ENCODE results near the gene ATF1. TPM values are rescaled to one million over a fixed set of nuclear protein-coding genes. Genes with fewer than 3 reads are reported as not detected.

The ATF1 gene
- total RNA-seq, 1 donor: 29.0 TPM

DNA sequence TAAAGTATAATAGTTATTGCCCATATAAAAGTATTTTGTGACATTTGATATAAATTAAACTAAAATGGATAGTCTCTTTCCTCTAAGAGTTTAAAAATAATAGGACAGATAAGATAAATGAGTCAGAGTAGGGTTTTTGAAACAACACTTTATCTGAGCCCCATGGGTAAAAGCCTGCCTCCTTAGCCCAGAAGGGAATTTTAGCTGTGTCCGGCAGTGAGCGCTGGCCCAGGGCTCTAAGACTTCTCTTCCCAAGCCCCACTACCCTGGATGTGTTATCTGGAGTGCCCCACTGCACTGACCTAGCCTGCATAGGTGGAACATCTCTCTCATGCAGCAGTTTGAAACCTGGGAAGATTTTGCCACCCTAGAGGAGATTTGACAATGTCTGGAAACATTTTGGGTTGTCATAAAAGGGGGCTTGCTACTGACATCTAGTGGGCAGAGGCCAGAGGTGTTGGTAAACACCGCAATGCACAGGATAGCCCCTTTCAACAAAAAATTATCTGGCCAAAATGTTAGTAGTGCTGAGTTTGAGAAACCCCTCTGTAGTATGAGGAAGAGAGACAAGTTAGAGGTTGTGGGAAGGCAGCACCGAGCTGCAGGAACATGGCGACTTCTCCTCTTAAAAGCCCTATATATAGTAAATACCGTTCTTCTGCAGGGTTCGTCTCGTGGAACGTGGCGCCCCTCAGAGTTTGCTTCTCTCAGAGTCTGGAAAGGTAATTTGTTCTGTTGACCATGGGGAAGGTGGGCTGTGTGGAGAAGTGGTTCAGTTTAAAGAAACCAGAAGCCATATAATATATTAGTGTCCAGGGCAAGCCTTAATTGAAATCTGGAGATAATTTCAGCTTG lies 29.3 kb upstream of the ATF1 start:
- peak; percentile 67 for DNase-seq (ENCODE audit: insufficient read length, low spot score, missing footprints)
- no peak overlapping the region for H3K4me3 ChIP-seq (ENCODE audit: insufficient read depth, low read length)
- no peaks in the 10 kb centered on the region for H3K79me2 ChIP-seq (ENCODE audit: insufficient read depth, low read length)
- H2AFZ ChIP-seq (ENCODE audit: low read length): no peak overlapping the region
- no peaks in the 10 kb centered on the region for H3K9me3 ChIP-seq (ENCODE audit: low read depth, low read length)
- H3K4me1 ChIP-seq (ENCODE audit: insufficient read depth, low read length): peaks cover 11% of the 10 kb centered on the region
- H4K20me1 ChIP-seq (ENCODE audit: insufficient read depth, low read length): no peaks in the 10 kb centered on the region
- H3K27ac ChIP-seq (ENCODE audit: low read depth, low read length): no peak overlapping the region
- H3K27me3 ChIP-seq (ENCODE audit: insufficient read depth, low read length): no peaks in the 10 kb centered on the region
- peaks cover 28% of the 10 kb centered on the region for H3K36me3 ChIP-seq (ENCODE audit: insufficient read depth, low read length)
- TF ChIP-seq, protein P1, sequence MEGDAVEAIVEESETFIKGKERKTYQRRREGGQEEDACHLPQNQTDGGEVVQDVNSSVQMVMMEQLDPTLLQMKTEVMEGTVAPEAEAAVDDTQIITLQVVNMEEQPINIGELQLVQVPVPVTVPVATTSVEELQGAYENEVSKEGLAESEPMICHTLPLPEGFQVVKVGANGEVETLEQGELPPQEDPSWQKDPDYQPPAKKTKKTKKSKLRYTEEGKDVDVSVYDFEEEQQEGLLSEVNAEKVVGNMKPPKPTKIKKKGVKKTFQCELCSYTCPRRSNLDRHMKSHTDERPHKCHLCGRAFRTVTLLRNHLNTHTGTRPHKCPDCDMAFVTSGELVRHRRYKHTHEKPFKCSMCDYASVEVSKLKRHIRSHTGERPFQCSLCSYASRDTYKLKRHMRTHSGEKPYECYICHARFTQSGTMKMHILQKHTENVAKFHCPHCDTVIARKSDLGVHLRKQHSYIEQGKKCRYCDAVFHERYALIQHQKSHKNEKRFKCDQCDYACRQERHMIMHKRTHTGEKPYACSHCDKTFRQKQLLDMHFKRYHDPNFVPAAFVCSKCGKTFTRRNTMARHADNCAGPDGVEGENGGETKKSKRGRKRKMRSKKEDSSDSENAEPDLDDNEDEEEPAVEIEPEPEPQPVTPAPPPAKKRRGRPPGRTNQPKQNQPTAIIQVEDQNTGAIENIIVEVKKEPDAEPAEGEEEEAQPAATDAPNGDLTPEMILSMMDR (IDR thresholded peaks at IDR 0.05; ENCODE audit: extremely low read depth, low read depth, low read length): peak; percentile 75
- no peak overlapping the region for H3K4me2 ChIP-seq (ENCODE audit: insufficient read depth, low read length)

DNA sequence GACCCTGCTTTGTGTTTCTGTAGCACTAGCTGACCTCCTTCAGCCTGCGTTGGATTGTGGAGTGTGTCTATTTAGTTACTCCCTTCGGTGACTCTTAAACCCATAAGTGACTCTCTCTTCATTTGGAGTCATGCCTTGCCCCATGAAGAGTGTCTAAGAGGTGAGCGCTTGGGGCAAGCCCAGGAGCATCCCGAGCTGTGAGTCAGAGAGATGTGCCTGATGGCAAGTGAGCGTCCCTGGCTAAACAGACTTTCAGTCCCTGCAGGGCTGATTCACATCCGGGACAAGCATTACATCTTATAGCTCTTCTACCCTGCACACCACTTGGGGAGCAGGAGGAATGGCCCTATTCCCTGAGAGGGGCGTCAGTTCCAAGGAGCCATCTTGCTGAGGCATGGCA lies 24.3 kb upstream of the ATF1 start:
- Histone ChIP-seq H4K20me1 (ENCODE audit: insufficient read depth, low read length) (no peaks in the 10 kb centered on the region), H2AFZ (ENCODE audit: low read length) (no peak overlapping the region), H3K27ac (ENCODE audit: low read depth, low read length) (no peak overlapping the region), H3K4me2 (ENCODE audit: insufficient read depth, low read length) (no peak overlapping the region), H3K27me3 (ENCODE audit: insufficient read depth, low read length) (no peaks in the 10 kb centered on the region), H3K4me1 (ENCODE audit: insufficient read depth, low read length) (peaks cover under 1% of the 10 kb centered on the region), H3K4me3 (ENCODE audit: insufficient read depth, low read length) (no peak overlapping the region), H3K36me3 (ENCODE audit: insufficient read depth, low read length) (peaks cover 43% of the 10 kb centered on the region), H3K79me2 (ENCODE audit: insufficient read depth, low read length) (no peaks in the 10 kb centered on the region), H3K9me3 (ENCODE audit: low read depth, low read length) (no peaks in the 10 kb centered on the region)
- TF ChIP-seq, protein P1 (IDR thresholded peaks at IDR 0.05; ENCODE audit: extremely low read depth, low read depth, low read length): no peak
- DNase-seq (ENCODE audit: insufficient read length, low spot score, missing footprints): no peak

DNA sequence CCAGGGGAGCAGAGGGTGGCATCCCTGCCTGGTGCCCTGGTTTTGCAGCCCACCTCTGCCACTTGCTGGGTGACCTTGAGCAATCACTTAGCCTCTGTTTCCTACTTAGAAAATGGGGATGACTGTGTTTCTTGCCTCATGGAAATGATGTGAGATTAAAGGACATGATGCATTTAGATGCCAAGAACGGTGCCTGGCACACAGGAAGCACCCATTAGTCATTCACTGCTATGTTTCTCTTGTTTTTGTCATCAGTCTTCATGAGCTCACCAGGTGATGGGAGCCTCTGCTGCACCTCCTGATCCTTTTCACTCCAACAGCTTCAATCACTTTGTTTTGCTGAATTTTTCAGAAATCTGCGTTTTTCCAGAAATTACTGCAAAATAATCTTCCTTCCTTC lies 23.6 kb upstream of the ATF1 start:
- H3K4me1 ChIP-seq (ENCODE audit: insufficient read depth, low read length): no peaks in the 10 kb centered on the region
- H2AFZ ChIP-seq (ENCODE audit: low read length): no peak overlapping the region
- H3K9me3 ChIP-seq (ENCODE audit: low read depth, low read length): no peaks in the 10 kb centered on the region
- no peaks in the 10 kb centered on the region for H4K20me1 ChIP-seq (ENCODE audit: insufficient read depth, low read length)
- no peak overlapping the region for H3K27ac ChIP-seq (ENCODE audit: low read depth, low read length)
- H3K4me2 ChIP-seq (ENCODE audit: insufficient read depth, low read length): no peak overlapping the region
- no peaks in the 10 kb centered on the region for H3K79me2 ChIP-seq (ENCODE audit: insufficient read depth, low read length)
- DNase-seq (ENCODE audit: insufficient read length, low spot score, missing footprints): no peak
- TF ChIP-seq, protein P1 (IDR thresholded peaks at IDR 0.05; ENCODE audit: extremely low read depth, low read depth, low read length): no peak
- no peaks in the 10 kb centered on the region for H3K27me3 ChIP-seq (ENCODE audit: insufficient read depth, low read length)
- H3K36me3 ChIP-seq (ENCODE audit: insufficient read depth, low read length): peaks cover 49% of the 10 kb centered on the region
- H3K4me3 ChIP-seq (ENCODE audit: insufficient read depth, low read length): no peak overlapping the region

DNA sequence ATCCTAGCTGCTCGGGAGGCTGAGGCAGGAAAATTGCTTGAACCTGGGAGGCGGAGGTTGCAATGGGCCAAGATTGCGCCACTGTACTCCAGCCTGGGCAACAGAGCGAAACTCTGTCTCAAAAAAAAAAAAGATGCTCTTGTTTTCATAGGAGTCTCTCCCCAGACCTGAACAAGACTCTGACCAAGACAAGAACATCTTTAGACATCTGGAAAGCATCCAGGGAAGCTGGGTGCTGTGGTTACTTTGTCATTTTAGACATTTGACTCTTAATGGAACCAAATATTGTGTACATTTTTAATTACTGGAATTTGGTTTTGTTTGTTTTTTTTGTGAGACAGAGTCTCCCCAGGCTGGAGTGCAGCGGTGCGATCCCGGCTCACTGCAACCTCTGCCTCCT lies 21.1 kb upstream of the ATF1 start:
- Histone ChIP-seq H3K4me2 (ENCODE audit: insufficient read depth, low read length) (no peak overlapping the region), H3K27ac (ENCODE audit: low read depth, low read length) (no peak overlapping the region), H3K79me2 (ENCODE audit: insufficient read depth, low read length) (no peaks in the 10 kb centered on the region), H4K20me1 (ENCODE audit: insufficient read depth, low read length) (no peaks in the 10 kb centered on the region), H3K36me3 (ENCODE audit: insufficient read depth, low read length) (peaks cover 45% of the 10 kb centered on the region), H3K27me3 (ENCODE audit: insufficient read depth, low read length) (no peaks in the 10 kb centered on the region), H2AFZ (ENCODE audit: low read length) (no peak overlapping the region), H3K4me3 (ENCODE audit: insufficient read depth, low read length) (no peak overlapping the region), H3K9me3 (ENCODE audit: low read depth, low read length) (no peaks in the 10 kb centered on the region), H3K4me1 (ENCODE audit: insufficient read depth, low read length) (no peaks in the 10 kb centered on the region)
- TF ChIP-seq, protein P1 (IDR thresholded peaks at IDR 0.05; ENCODE audit: extremely low read depth, low read depth, low read length): no peak
- no peak for DNase-seq (ENCODE audit: insufficient read length, low spot score, missing footprints)
